M059J (cell line): ENCODE measurements around the gene CRIM1. TPM values are rescaled to one million over a fixed set of nuclear protein-coding genes. Genes with fewer than 3 reads are reported as not detected.

ENCODE experiments used
- DNase-seq: peaks from one replicate; pipeline ENCODE4 v3.0.0-alpha.2; 2012; ENCODE audit warnings: low read depth
- total RNA-seq: library from RNA; depleted of rRNA; stranded (reverse); fragments of >200 nt; shearing (Covaris generic); gene quantifications from 2 replicates; pipeline ENCODE4 v1.2.3, GENCODE V29; 2014

The CRIM1 gene
- total RNA-seq, 1 experiment from 2014 or later, result 186 TPM

DNA sequence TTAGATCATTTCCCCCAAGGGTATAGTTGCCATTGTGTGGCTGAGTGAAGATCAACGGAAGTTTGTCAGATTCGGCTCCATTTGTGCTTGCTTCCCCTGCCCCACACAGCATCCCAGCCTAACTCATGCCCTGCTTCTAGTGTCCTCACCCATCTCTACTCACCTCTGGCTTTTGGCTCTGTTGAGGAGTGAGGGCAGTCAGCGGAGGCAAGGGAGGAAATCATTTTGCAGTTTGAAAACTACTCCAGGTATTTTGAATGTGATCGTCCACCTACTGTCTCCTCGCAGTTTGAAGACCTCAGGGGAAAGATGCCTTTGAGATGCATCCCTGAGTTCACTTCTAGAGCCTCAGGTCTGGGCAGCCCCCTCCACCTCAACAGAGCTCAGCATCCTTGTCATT, 126.1 kb downstream of the CRIM1 start:
- no peak for DNase-seq

DNA sequence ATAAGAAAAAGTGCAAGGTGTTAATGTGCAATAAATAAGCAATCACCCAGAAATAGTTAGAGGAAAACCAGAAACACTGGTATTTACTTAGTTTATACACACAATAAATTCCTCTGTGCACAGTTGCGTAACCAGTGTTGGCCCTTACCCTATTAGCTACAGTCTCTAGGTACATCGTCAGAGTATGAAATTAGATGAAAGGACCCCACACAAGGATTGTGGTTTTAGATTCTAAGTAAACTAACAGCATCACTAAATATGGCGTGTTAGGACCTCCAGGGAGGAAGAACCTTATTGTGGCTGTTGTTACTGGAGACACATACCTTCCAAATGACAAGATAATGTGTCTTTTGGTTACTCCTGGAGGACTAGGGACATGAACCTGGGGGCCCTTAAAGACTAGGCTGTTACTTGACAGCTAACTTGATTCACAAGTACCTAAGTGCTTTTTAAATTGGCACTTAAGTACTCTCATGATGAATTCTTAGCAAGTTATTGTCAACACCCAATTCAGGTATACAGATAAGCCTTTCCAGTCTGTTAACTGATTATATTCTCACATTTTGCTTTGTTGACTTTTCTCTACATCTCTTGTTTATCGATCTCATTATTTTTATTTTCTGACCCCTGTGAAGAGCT, 127.1 kb downstream of the CRIM1 start:
- DNase-seq, result peak; percentile 97

DNA sequence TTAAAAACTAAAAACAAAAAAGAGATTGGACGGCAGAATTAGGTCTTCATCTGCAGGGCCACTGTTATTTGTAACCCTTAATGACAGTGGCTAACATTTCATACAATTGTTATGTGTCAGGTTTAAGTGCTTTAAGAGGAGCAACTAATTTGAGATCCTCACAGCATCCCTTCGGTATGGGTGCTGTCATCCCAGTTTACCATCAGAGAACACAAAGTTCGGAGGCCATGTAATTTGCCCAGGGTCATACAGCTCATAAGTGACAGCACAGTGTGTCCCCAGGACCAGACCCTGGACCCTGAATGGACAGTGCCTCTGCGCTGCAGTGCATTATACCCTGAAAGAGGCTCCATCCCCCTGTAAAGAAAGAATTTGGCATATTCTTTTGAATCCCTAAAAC, 127.7 kb downstream of the CRIM1 start:
- DNase-seq, result no peak

DNA sequence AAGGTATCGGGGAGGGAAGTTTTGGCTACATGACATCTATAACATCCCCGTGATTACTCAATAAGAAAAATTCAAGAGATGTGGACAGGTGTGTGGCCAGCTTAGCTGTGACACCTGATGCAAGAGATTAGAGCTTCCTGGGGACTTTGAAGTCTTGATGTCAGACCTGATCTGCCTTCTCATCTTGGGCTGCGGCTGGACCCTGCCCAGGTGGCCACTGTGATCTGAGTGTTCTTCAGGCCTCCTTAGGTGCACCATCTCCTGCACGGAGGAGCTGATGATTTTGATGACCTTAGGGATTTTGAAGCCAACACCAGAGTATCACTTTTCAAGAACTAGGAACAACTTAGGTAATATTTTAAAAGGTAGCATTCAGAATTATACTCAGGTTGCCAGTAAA, 128.9 kb downstream of the CRIM1 start:
- no peak for DNase-seq

DNA sequence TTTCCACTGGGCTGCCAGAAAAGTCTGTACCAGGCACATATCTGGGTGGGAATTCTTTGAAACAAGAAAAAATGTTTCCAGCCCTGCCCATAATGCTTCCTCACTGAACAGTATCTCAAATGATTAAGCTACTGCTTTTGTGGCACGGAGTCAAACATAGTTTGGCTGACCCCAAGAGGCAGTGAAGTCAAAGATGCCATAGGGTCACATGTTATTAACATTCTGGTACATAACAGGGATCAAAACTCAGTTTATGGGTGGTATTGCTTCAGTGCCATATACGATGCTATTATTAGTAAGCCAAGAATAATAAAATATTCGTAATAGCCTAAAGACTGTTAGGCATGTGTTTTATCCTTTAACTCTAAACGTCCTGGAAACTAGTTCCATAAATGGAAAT, 129.9 kb downstream of the CRIM1 start:
- DNase-seq, result peak; percentile 86

DNA sequence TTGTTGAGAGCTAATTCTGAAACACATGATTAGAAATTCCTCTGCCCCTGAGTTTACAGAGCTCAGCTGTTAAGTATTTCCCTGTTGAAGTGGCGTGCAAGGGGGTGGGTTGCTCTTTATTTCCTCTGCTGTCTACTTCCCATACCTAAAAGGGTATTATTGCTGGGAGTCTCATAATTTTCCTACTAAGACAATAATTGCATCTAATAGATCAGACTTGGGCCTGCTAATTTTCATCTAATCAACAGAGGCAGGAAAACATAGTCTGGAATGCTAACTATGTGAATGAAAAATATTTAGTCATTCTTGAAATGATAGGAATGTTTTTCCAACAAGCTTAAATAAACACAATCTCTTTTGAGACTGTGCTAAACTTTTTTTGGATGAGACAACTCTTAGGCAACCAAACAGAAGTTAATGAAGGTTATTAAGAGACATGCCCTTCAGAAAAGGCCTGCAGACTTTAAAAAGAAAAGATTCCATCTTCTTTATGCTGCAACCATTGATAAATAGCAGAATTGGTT, 131.0 kb downstream of the CRIM1 start:
- DNase-seq, result peak; percentile 87

DNA sequence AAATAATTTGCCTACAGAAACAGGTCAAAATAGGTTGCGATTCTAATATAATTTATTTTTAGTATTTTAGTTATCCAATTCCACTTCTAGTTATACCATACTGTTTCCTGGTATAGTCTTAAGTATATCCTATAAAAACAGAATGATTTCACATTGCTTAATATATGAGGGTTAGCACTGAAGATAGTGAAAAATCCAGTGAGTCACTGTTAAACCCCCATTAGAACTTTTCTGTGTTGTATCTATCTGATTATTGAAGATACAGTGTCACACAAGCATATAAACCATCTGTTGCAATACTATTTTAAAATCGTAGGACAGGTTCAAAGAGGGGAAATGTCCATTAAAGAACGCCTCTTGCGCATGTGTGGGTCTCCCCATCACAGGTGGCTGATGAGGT, 132.4 kb downstream of the CRIM1 start:
- no peak for DNase-seq

DNA sequence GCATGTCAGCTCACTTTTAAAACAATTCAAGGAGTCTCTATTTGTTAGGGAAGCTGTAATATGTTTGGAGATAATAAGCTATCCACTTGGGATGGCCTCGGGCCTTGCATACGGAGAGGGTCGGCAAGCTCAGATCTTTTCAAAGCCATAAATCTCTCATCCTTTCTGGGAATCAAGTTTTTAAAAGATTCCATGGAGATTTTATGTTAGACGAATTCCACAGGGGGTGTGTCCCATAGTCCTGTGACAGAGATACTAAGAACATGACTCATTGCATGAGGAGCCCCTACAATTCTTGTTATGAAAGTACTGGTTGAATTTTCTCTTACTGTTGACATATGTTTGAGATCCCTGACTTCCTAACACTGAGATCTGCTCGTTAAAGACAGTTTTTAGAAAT, 133.7 kb downstream of the CRIM1 start:
- peak; percentile 87 for DNase-seq

DNA sequence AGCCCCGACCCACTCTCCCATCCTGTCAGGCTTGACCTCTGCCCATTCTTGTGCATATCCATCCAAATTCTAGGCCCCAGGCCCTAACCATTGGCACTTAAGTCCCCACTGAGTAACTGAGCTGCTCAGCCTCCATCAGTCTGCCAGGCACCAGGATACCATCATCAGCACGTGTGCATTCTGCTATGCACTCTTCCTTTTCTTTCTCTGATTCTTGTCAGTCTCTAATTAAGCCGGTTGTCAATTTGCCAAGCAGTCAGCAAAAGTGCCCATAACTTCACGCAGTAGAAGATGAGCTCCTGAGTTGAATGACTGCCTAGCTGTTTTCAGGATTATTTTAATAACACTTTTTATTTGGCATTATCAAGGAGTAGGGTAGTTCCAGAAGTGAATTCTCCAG, 135.2 kb downstream of the CRIM1 start:
- DNase-seq, result no peak

DNA sequence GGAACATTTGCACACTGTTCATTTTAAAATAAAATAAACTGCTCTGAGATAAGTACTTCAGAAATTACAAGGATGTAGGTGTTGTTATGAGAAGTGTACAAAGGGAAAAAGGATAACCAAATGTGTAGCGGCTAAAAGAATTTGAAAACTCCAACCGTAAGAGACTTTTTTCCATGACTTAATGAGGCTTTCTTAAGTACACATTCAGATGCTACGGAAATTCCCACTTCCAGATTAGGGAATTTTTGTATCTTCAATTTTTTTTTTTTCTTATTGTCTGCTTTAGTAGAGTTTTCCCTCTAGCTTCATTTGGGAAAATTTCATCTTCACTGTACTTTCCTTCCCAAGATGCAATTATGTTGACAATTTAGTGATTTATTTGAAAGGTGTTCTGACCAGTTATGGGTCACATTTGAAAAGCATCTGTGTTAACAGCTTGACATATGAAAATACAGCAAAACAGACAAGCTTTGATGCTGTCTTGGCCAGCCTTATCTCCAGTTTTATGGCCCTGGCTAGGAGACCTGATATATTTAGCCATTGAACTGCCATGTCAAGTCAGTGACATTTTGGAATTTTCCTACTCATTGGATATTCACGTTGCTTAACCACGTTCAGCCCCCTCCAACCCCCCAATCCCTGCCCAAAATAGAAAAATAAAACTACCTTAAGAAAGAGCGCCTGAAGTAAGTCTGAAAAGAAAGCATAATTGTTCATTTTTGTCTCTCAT, 136.8 kb downstream of the CRIM1 start:
- peak; percentile 34 for DNase-seq

DNA sequence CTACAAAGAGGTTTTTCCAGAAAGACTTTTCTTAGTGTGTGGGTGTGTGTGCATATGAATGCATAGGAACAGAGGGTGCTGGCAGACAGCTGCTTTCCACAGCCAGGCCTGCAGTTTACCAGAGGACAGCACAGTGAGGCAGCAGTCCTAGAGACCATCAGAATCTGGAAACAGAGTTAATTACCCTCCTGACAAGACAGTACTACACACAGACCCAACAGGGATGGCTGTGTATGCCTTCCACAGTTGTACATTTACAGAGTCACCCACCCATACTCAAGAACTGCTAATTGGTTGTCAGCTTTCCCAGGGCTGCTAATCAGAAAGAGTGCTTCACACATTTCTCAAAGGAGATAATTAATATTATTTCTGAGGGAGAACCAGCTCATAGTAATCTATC, 137.7 kb downstream of the CRIM1 start:
- no peak for DNase-seq

DNA sequence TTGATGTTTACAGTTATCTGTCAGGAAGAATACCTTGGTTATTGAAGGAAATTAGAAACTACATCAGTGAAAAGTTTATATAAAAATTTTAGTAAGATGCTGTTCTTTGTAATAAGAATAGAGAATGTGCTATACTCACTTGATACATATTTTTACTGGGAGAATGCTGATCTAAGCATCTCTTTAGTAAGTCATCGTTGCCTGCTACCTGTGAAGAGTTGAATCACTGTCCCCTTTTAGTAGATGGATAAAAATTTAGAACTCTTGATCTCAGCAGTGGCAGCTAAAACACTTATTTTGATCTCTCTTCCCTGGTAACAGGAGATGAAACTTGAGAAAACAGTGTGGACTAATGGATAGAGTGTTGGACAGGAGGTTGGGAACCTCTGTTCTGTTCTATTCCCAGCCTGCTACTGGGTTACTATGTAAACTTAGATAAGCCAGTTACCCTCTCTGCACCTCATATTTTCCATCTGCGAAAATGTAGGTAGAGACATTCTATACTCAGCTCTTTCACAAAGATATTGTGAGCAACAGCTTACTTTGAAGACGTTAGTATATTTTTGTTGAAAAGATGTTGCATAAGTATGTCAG, 142.1 kb downstream of the CRIM1 start:
- DNase-seq, result no peak

DNA sequence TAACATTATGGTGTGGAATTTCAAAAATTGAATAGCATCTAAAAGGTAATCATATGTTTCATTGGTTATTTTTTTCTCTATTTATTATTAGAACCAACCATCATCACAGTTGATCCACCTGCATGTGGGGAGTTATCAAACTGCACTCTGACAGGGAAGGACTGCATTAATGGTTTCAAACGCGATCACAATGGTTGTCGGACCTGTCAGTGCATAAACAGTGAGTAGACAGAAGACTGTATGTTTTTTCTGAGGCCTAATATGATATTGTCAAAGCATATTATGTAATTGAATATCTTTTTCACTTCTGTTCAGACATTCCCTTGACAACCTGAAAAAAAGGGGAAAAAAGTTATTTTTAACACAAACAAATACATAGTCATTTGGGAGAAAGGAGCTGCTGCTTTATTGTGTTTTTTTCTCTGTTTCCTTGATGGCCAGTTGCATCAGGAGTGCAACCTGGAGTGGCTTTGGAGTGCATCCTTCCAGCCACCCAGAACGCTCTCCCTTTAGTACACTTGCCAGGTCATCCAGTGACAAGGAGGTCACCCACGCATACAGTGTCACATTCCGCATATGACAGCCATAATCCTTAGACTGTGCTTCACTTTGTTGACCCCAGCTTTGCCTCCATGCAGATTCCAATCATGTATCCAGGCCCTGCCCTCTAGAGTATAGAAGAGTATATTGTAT, 143.7 kb downstream of the CRIM1 start:
- no peak for DNase-seq

DNA sequence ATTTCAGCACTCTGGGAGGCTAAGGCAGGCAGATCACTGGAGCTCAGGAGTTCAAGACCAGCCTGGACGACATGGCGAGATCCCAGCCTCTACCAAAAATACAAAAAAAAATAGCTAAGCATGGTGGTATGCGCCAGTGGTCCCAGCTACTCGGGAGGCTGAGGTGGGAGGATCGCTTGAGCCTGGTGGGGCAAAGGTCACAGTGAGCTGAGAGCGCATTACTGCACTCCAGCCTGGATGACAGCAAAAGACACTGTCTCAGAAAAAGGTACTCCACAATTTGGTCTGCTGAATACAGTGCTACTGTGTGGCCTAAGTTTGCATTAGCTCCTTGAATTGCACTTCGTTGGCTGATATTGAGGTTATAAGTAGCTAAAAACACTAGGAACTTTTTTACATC, 144.5 kb downstream of the CRIM1 start:
- DNase-seq, result no peak

DNA sequence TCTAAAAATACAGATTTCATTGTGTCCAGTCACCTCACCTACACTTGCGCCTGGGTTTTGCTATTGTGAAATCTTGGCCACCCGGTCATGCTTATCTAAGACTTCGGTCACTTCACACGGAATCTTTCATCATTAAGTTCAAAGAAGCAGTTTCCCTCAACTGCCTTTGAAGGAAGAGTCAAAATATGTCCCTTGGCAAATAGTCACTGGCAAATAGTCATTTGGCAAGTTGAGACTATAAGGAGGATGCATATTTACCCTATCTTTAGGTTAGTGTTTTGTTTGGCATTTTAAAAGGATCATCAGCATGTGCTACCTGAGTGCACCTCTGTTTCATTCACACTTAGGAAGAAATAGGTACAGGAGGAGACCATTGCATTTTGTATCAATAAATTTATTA, 146.5 kb downstream of the CRIM1 start:
- DNase-seq, result no peak

DNA sequence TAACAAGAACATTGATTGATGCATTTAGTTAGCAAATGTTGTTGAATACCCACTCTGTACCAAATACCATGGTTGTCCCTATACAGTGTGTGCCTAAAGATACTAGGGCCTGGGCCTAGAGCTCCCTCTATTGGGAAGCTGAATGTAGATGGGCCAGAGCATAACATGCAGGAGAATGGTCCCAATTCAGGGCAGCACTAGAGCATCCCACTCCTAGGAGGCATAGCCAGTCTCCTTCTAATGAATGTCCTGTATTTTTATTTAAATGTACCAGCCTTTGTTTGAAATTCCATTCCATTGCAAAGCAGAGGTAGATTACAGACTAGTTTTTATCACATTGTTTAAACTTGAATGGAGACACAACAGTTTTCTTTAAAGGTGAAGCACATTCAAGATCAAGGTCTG, 151.8 kb downstream of the CRIM1 start:
- peak; percentile 69 for DNase-seq

DNA sequence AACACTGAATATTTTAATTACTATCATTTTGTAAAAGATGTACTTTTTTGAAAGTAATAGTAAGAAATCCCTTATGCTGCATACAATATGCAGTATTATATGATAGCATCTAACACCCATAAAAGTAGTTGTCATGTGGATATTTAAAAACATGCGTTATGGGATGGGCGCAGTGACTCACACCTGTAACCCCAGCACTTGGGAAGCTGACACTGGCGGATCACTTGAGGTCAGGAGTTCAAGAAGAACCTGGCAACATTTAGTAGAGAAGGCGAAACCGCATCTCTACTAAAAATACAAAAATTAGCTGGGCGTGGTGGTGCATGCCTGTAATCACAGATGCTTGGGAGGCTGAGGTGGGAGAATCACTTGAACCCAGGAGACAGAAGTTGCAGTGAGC, 153.5 kb downstream of the CRIM1 start:
- DNase-seq, result no peak

DNA sequence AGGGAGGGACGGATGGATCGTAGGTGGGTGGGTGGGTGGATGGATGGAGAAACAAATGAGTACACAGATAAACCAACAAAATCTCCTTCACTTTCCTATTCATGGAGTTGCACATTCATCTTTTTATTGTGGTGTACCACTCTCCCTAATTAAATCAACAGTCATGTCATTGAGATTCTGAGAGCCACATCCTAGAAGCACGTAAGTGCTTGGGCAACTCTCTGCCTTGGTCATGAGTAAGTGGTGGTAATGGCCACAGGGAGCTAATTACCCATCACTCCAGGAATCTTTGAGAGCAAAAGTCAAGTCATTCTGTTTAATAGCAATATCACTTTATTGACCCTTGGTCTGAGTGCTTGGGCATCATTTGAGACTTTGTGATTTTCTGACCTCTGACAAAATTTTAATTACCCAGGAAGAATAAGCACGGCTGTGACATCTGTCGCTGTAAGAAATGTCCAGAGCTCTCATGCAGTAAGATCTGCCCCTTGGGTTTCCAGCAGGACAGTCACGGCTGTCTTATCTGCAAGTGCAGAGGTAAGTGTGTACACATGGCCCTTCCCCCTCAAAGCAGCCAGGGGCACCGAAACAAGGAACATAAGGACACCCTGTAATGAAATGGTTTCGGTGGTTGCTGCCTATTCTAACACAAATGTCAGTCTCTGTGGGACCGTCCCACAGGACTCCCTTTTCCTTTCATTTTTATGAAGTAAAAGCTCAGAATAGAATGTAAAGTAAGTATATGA, 156.5 kb downstream of the CRIM1 start:
- DNase-seq, result peak; percentile 65

DNA sequence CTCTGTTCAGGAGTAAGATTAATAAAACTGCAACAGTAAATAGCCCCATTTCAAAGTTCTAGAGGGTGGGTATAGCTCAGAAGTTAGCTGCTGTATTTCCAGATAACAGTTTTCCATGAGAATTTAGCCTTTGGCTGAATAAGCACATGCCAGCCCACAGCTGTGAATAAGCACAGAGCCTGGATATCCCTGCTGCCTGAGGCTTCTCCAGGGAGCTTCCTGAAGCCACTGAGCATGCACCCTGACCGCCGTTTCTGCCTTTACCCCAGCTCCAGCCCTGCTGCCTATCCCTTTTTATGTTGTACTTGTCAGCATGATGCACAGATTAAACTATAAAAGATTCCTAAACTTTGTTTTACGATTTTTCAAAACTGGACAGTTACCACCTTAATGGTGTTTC, 157.1 kb downstream of the CRIM1 start:
- no peak for DNase-seq

DNA sequence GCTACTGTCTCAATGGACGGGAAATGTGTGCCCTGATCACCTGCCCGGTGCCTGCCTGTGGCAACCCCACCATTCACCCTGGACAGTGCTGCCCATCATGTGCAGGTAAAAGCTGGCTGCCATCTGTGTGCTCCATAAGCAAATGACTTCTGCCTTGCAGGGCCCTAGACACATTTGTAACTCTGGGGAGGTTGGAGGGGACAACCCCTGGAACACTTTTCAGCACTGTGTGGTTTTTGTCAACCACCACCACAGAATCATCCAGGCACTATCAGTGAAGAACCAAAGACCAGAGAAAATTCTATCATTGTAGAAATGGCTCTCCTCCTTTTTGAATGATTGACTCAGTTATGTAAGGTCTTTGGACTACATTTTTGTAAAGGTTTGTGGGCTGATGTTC, 158.1 kb downstream of the CRIM1 start:
- DNase-seq, result no peak

DNA sequence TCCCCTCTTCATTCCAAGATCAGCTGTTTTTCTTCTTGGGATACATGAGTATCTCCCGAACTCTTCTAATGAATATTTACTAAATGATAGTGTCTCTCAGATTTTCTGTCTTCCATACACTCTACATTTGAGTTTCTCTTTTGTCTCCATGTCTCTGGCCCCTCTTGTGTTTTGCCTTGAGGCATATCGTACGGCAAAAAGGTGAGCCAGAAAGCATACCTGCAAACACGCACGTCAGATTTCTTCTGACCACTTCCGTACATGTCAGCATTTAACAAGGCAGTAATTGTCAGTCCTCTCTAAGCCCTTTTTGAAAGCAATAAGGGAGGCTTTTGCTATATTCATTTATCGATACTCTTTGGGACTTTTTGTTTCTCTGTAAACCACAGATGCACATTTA, 160.0 kb downstream of the CRIM1 start:
- no peak for DNase-seq
